PC-9 (cell line): Measurements from ENCODE around the gene HIKESHI. TPM values are rescaled to one million over a fixed set of nuclear protein-coding genes. Genes with fewer than 3 reads are reported as not detected.
"Not testable (repeated sequence)": the region's sequence is repeated elsewhere in the genome, so short reads cannot be mapped to it uniquely, and the experiment has no call there.

Experiments used
- BruUV-seq: library from RNA; stranded (reverse); fragments of 400-500 nt; replicated peaks from 2 replicates; lab custom pipeline; 2021; lab: Mats Ljungman, UMichigan
- CTCF ChIA-PET: fragments of 300-600 bp; sonication (Branson Sonifier 250); formaldehyde crosslinking; loops from one replicate; lab custom pipeline; 2022; ENCODE audit warnings: antibody characterized with exemption; lab: Charles Lee
- POLR2A ChIA-PET: fragments of 300-600 bp; sonication (Branson Sonifier 250); formaldehyde crosslinking; loops from one replicate; lab custom pipeline; 2022; ENCODE audit warnings: antibody characterized with exemption; ENCODE audit not compliant: unreplicated experiment; lab: Charles Lee
- DNase-seq, 2 experiments: peaks; one replicate each; pipeline versions ENCODE4 v3.0.0 to v3.0.0-alpha.2; 2015 to 2022; ENCODE audit warnings: mixed read lengths in 1 of 2
- H2AFZ ChIP-seq: fragments of 200-600 bp; sonication (generic); 2 replicates; pipeline ENCODE4 v1.8.1; 2017; ENCODE audit warnings: antibody characterized with exemption
- H3F3A ChIP-seq: fragments of 200-600 bp; sonication (generic); 2 replicates; pipeline ENCODE4 v1.8.1; 2017; ENCODE audit warnings: antibody characterized with exemption, mild to moderate bottlenecking, low read depth; ENCODE audit not compliant: insufficient read depth
- H3K27ac ChIP-seq: fragments of 200-600 bp; sonication (generic); 2 replicates; pipeline ENCODE4 v1.6.1; 2016; ENCODE audit warnings: mixed run types
- H3K27me3 ChIP-seq: fragments of 200-600 bp; sonication (generic); 2 replicates; pipeline ENCODE4 v1.6.1; 2016; ENCODE audit warnings: low read depth, mixed run types; ENCODE audit not compliant: insufficient read depth
- H3K36me3 ChIP-seq: fragments of 200-600 bp; sonication (generic); 2 replicates; pipeline ENCODE4 v1.6.1; 2016; ENCODE audit warnings: low read depth, mixed run types
- H3K4me1 ChIP-seq: fragments of 200-600 bp; sonication (generic); replicated peaks from 2 replicates; pipeline ENCODE4 v1.6.1; 2016; ENCODE audit warnings: mixed run types; ENCODE audit not compliant: insufficient read depth
- H3K4me2 ChIP-seq: fragments of 200-600 bp; sonication (generic); 2 replicates; pipeline ENCODE4 v1.6.1; 2017; ENCODE audit warnings: mixed run types
- H3K4me3 ChIP-seq: fragments of 200-600 bp; sonication (generic); 2 replicates; pipeline ENCODE4 v1.6.1; 2016; ENCODE audit warnings: mixed run types
- H3K79me2 ChIP-seq: fragments of 200-600 bp; sonication (generic); 2 replicates; pipeline ENCODE4 v1.6.1; 2017; ENCODE audit warnings: low read depth, mixed run types
- H3K9me2 ChIP-seq: fragments of 200-600 bp; sonication (generic); 2 replicates; pipeline ENCODE4 v1.8.1; 2017; ENCODE audit warnings: mild to moderate bottlenecking; ENCODE audit not compliant: insufficient read depth
- H3K9me3 ChIP-seq: fragments of 200-600 bp; sonication (generic); 2 replicates; pipeline ENCODE4 v1.8.1; 2016; ENCODE audit warnings: low read depth; ENCODE audit not compliant: insufficient read depth
- H4K20me1 ChIP-seq: fragments of 200-600 bp; sonication (generic); 2 replicates; pipeline ENCODE4 v1.8.1; 2017; ENCODE audit not compliant: insufficient read depth
- EZH2 ChIP-seq: fragments of 200-600 bp; sonication (generic); IDR thresholded peaks from 2 replicates; pipeline ENCODE4 v1.8.0; 2017; ENCODE audit warnings: antibody characterized with exemption, low read depth
- intact Hi-C: fragments of 100-400 bp; cut with micrococcal nuclease; formaldehyde crosslinking; loops from one replicate; pipeline ENCODE4 v1.10.0; 2022; ENCODE audit not compliant: unreplicated experiment
- total RNA-seq: library from RNA; stranded (reverse); gene quantifications from 2 replicates; pipeline ENCODE4 v1.2.3, GENCODE V29; 2021
- TF ChIP-seq, protein P1 (sequence below): fragments of 200-600 bp; sonication (generic); conservative IDR thresholded peaks from 2 replicates; pipeline ENCODE4 v1.6.1; 2017; ENCODE audit warnings: mixed run types, antibody characterized with exemption, mild to moderate bottlenecking, moderate library complexity

The HIKESHI gene
- total RNA-seq, 1 experiment from 2014 or later = 42.0 TPM

DNA sequence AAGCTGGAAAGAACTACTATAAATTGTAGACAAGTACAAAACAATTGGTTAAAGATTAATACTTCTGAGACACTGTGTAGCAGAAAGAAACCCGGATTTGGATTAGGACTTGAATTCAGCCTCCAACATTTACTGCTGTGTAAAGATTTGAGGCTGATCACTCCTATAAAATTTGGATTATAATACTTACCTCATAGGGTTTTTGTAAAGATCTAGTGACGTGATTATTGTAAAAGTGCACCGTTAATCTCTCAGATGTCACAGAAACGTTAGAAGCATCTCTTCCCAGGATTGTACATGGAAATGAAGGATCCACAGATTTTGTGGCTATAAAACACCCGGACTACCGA is 323 bp upstream of the HIKESHI start:
- peaks cover 13% of the 10 kb centered on the region for H3K4me1 ChIP-seq
- peak overlapping the region; percentile 85 for H3K4me2 ChIP-seq
- H3K27me3 ChIP-seq = no peaks in the 10 kb centered on the region
- intact Hi-C loops = loop anchor here (2.0 to 5.0 kb wide), 2 partner anchors 57 to 616 kb away; partner anchors contain the start of gene EED
- H3K36me3 ChIP-seq = no peaks in the 10 kb centered on the region
- POLR2A ChIA-PET = no interaction called here
- DNase-seq = no peak
- no peaks in the 10 kb centered on the region for H3K9me3 ChIP-seq
- H3K79me2 ChIP-seq = peaks cover 30% of the 10 kb centered on the region
- CTCF ChIA-PET = no interaction called here
- no TSS peak for BruUV-seq
- H4K20me1 ChIP-seq = no peaks in the 10 kb centered on the region
- H2AFZ ChIP-seq = peak overlapping the region; percentile 86
- H3K4me3 ChIP-seq = peak overlapping the region; percentile 78
- no peak for TF ChIP-seq EZH2
- TF ChIP-seq, protein P1, sequence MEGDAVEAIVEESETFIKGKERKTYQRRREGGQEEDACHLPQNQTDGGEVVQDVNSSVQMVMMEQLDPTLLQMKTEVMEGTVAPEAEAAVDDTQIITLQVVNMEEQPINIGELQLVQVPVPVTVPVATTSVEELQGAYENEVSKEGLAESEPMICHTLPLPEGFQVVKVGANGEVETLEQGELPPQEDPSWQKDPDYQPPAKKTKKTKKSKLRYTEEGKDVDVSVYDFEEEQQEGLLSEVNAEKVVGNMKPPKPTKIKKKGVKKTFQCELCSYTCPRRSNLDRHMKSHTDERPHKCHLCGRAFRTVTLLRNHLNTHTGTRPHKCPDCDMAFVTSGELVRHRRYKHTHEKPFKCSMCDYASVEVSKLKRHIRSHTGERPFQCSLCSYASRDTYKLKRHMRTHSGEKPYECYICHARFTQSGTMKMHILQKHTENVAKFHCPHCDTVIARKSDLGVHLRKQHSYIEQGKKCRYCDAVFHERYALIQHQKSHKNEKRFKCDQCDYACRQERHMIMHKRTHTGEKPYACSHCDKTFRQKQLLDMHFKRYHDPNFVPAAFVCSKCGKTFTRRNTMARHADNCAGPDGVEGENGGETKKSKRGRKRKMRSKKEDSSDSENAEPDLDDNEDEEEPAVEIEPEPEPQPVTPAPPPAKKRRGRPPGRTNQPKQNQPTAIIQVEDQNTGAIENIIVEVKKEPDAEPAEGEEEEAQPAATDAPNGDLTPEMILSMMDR = no peak
- no peaks in the 10 kb centered on the region for H3K9me2 ChIP-seq
- no peak overlapping the region for H3K27ac ChIP-seq
- peaks cover 5% of the 10 kb centered on the region; the same call in 1 of the 2 replicates for H3F3A ChIP-seq

GRCh38 chr11:86303257-86303656 is 1.2 kb downstream of the HIKESHI start:
- peaks cover 30% of the 10 kb centered on the region for H3K79me2 ChIP-seq
- no peaks in the 10 kb centered on the region for H4K20me1 ChIP-seq
- TF ChIP-seq, protein P1 = no peak
- TF ChIP-seq EZH2 = no peak
- no peaks in the 10 kb centered on the region for H3K27me3 ChIP-seq
- peak overlapping the region; percentile 85 for H3K4me2 ChIP-seq
- CTCF ChIA-PET = interaction anchor here (0.6 kb wide), 1 partner anchor 272 kb away, joined by 3 read pairs; no protein-coding TSS in a partner anchor
- BruUV-seq = no TSS peak
- H3K4me3 ChIP-seq = peak overlapping the region; percentile 78
- H3F3A ChIP-seq = peaks cover 5% of the 10 kb centered on the region; the same call in 1 of the 2 replicates
- no peaks in the 10 kb centered on the region for H3K36me3 ChIP-seq
- DNase-seq = no peak
- no peak overlapping the region for H3K27ac ChIP-seq
- POLR2A ChIA-PET = no interaction called here
- intact Hi-C loops = loop anchor here (2.0 to 5.0 kb wide), 2 partner anchors 58 to 614 kb away; partner anchors contain the start of gene EED
- no peaks in the 10 kb centered on the region for H3K9me2 ChIP-seq
- H3K9me3 ChIP-seq = no peaks in the 10 kb centered on the region
- peaks cover 13% of the 10 kb centered on the region for H3K4me1 ChIP-seq
- H2AFZ ChIP-seq = no peak overlapping the region

GRCh38 chr11:86308710-86309109 is 6.7 kb downstream of the HIKESHI start:
- H3F3A ChIP-seq, H3K27me3 ChIP-seq, H4K20me1 ChIP-seq, H3K36me3 ChIP-seq, H3K4me1 ChIP-seq, H3K9me2 ChIP-seq, H3K4me3 ChIP-seq, H3K4me2 ChIP-seq, H2AFZ ChIP-seq, POLR2A ChIA-PET, H3K27ac ChIP-seq, CTCF ChIA-PET, intact Hi-C loops, BruUV-seq, H3K9me3 ChIP-seq, DNase-seq: not testable (repeated sequence)
- peaks cover 21% of the 10 kb centered on the region for H3K79me2 ChIP-seq

- ChIA-PET POLR2A (no interaction called here), CTCF (no interaction called here)
- H3K9me3 ChIP-seq = no peaks in the 10 kb centered on the region; the same call in 1 of the 2 replicates
- TF ChIP-seq, protein P1 = no peak
- TF ChIP-seq EZH2 = no peak
- no peaks in the 10 kb centered on the region for H3K9me2 ChIP-seq
- H4K20me1 ChIP-seq = no peaks in the 10 kb centered on the region
- BruUV-seq = no TSS peak
- no peak overlapping the region for H3K27ac ChIP-seq
- no peak for DNase-seq
- H3K4me1 ChIP-seq = no peaks in the 10 kb centered on the region
- no peak overlapping the region for H2AFZ ChIP-seq
- no peaks in the 10 kb centered on the region for H3K27me3 ChIP-seq
- no peak overlapping the region for H3K4me2 ChIP-seq
- H3K4me3 ChIP-seq = no peak overlapping the region
- peaks cover 8% of the 10 kb centered on the region for H3K36me3 ChIP-seq
- H3K79me2 ChIP-seq = peaks cover 10% of the 10 kb centered on the region; the same call in 1 of the 2 replicates
- peaks cover 8% of the 10 kb centered on the region for H3F3A ChIP-seq
- intact Hi-C loops = no loop called here
Observed at GRCh38 chr11:86313793-86314192, 11.8 kb downstream of the HIKESHI start.
